RWPE2 (cell line): ENCODE measurements around the gene TCFL5.

Experiments
- ATAC-seq: fragments of 200-7000 bp; cut with Tn5 transposase; 3 replicates; pipeline ENCODE4 v1.9.1; 2021; ENCODE audit warnings: low read depth
- DNase-seq: peaks from one replicate; pipeline ENCODE4 v3.0.0-alpha.2; 2020; ENCODE audit warnings: low spot score
- H3K27ac ChIP-seq: fragments of 450-650 bp; 2 replicates; pipeline ENCODE4 v1.5.1; 2017; ENCODE audit warnings: mild to moderate bottlenecking; ENCODE audit not compliant: poor library complexity, severe bottlenecking
- H3K27me3 ChIP-seq: fragments of 250-450 bp; sonication (Bioruptor Pico); 2 replicates; pipeline ENCODE4 v1.5.1; 2021; ENCODE audit warnings: mild to moderate bottlenecking, moderate library complexity; ENCODE audit not compliant: insufficient read depth, poor library complexity, severe bottlenecking
- H3K36me3 ChIP-seq: fragments of 250-450 bp; sonication (Bioruptor Pico); 2 replicates; pipeline ENCODE4 v1.5.1; 2020; ENCODE audit warnings: low read depth, mild to moderate bottlenecking, moderate library complexity
- H3K4me1 ChIP-seq: fragments of 250-450 bp; sonication (Bioruptor Pico); 2 replicates; pipeline ENCODE4 v1.5.1; 2021; ENCODE audit warnings: mild to moderate bottlenecking, moderate library complexity; ENCODE audit not compliant: insufficient read depth, poor library complexity, severe bottlenecking
- H3K4me3 ChIP-seq: fragments of 250-450 bp; sonication (Bioruptor Pico); 2 replicates; pipeline ENCODE4 v1.5.1; 2021; ENCODE audit warnings: mild to moderate bottlenecking, moderate library complexity; ENCODE audit not compliant: severe bottlenecking
- H3K9me3 ChIP-seq: fragments of 250-450 bp; sonication (Bioruptor Pico); 2 replicates; pipeline ENCODE4 v1.5.1; 2021; ENCODE audit warnings: mild to moderate bottlenecking, moderate library complexity; ENCODE audit not compliant: severe bottlenecking
- TF ChIP-seq, protein P1 (sequence below): fragments of 450-650 bp; IDR thresholded peaks from one replicate; pipeline ENCODE4 v1.5.1; 2017; ENCODE audit warnings: mild to moderate bottlenecking, moderate library complexity; ENCODE audit not compliant: poor library complexity, severe bottlenecking

The TCFL5 gene

DNA sequence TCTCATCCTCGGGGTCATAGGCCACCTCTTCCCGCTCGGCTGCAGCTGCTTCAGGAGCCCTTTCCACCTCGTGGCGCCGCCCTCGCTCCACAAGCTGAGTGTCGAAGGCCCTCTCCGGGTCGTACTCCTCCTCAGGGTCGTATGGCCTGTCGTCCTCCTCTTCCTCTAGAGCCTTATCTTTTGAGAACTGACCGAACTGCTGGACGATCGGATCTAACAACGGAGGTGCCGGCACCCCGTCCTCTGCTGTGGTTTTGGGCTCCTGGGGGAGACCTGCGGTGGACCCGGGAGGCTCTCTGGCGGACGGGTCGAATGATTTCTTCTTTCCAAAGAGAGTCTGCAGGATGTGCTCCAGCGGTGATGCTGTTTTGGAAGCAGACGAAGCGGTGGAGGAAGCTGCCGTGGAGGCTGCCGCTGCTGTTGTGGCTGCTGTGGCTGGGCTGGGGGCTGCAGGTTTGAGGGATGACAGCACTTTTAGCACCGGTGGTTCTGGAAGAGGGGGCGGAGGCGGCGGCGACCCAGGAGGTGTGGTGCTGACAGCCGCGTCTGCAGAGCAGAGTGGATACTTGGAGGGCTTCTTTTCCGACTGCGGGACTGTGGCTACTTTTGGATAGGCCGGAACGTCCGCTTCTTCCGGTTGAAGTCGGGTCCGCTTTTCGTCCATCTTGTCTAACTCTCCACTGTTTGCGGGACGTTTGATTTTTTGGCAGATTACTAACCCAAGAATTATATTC, 20.2 kb upstream of the TCFL5 start:
- H3K36me3 ChIP-seq, result peaks cover 8% of the 10 kb centered on the region
- H3K27me3 ChIP-seq, result no peaks in the 10 kb centered on the region
- no peak for ATAC-seq
- DNase-seq, result no peak
- TF ChIP-seq, protein P1, sequence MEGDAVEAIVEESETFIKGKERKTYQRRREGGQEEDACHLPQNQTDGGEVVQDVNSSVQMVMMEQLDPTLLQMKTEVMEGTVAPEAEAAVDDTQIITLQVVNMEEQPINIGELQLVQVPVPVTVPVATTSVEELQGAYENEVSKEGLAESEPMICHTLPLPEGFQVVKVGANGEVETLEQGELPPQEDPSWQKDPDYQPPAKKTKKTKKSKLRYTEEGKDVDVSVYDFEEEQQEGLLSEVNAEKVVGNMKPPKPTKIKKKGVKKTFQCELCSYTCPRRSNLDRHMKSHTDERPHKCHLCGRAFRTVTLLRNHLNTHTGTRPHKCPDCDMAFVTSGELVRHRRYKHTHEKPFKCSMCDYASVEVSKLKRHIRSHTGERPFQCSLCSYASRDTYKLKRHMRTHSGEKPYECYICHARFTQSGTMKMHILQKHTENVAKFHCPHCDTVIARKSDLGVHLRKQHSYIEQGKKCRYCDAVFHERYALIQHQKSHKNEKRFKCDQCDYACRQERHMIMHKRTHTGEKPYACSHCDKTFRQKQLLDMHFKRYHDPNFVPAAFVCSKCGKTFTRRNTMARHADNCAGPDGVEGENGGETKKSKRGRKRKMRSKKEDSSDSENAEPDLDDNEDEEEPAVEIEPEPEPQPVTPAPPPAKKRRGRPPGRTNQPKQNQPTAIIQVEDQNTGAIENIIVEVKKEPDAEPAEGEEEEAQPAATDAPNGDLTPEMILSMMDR, result no peak
- H3K4me1 ChIP-seq, result no peaks in the 10 kb centered on the region
- H3K9me3 ChIP-seq, result no peaks in the 10 kb centered on the region
- H3K27ac ChIP-seq, result no peak overlapping the region
- H3K4me3 ChIP-seq, result no peak overlapping the region

DNA sequence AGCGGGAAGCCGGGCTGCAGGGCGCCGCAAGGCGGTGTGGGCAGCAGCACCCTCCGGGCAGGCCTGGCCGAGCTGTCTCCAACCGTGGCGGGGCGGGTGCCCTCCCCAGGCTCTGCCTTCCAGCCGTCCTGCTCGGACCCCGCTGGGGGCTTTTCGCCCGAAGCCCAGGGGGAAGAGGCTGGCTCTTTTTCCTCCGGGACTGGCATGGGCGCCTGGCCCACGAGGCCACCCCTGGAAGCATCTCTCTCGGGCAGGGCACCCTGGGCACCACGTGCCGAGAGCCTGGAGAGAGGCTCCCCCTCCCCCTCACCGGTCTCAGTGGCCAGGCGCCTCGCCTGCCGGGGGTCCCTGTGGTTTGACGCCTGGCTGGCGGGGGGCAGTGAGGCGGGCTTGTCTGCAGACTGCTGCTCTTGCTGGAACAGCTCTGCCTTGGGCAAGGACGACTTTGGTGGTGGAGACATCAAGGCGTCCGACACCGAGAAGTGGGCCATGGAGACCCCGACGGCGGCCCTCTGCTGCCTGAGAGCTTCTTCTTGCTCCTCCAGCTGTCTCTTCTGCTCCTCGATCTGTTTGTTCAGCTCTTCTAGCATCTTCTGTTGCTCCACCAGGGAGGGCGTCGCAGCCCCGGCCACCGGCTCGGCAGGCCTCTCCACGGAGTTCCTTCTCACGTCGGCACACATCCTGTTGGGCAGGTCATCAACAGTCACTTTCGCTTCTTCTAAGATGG, 19.5 kb upstream of the TCFL5 start:
- H3K9me3 ChIP-seq, result no peaks in the 10 kb centered on the region
- DNase-seq (peak; percentile 87), ATAC-seq (no peak)
- peaks cover under 1% of the 10 kb centered on the region for H3K4me1 ChIP-seq
- H3K36me3 ChIP-seq, result 0 out of 2 replicates have a peak, but pooled peaks cover 4% of the 10 kb centered on the region
- no peak overlapping the region for H3K4me3 ChIP-seq
- H3K27me3 ChIP-seq, result no peaks in the 10 kb centered on the region
- H3K27ac ChIP-seq, result no peak overlapping the region
- TF ChIP-seq, protein P1, result no peak

DNA sequence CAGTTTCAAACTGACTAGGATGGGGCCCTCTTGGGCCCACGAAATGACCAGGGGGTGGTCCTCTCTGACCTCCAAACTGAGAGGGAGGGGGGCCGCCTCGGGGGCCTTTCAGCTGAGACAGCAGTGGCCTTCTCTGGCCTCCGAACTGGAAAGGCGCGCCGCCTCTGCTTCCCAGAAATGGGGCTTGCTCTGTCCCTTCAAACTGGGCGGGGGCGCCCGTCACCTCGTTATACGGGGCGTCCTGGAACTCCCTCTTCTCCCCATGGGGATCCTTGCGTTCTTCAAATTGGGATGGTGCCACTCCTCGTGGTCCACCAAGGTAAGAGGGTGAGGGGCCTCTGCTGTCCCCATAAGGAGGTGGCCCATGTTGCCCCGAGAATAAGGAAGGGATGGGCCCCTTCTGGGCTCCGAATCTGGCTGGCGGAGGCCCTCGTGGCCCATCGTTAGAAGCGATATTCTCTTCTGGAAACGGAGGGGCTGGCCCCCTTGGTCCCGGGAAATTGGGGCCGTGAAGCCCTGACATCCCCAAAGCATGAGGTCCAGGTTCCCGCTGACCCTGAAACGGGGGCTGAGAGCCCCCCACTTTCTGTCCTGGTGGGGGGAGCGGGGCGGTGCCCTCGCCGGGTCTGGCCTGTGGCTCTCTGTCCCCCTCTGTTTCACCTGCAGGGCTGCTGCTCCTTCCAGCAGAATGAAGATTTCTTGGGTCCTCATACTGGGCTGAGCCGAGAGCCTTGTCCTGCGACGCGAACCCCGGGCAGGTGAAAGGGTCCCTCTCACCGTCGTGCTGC, 18.7 kb upstream of the TCFL5 start:
- no peak for ATAC-seq
- H3K4me3 ChIP-seq, result no peak overlapping the region
- DNase-seq, result peak; percentile 90
- H3K27me3 ChIP-seq, result no peaks in the 10 kb centered on the region
- H3K36me3 ChIP-seq, result 0 out of 2 replicates have a peak, but pooled peaks cover 4% of the 10 kb centered on the region
- no peaks in the 10 kb centered on the region for H3K9me3 ChIP-seq
- TF ChIP-seq, protein P1, result no peak
- H3K4me1 ChIP-seq, result peaks cover 6% of the 10 kb centered on the region
- no peak overlapping the region for H3K27ac ChIP-seq

DNA sequence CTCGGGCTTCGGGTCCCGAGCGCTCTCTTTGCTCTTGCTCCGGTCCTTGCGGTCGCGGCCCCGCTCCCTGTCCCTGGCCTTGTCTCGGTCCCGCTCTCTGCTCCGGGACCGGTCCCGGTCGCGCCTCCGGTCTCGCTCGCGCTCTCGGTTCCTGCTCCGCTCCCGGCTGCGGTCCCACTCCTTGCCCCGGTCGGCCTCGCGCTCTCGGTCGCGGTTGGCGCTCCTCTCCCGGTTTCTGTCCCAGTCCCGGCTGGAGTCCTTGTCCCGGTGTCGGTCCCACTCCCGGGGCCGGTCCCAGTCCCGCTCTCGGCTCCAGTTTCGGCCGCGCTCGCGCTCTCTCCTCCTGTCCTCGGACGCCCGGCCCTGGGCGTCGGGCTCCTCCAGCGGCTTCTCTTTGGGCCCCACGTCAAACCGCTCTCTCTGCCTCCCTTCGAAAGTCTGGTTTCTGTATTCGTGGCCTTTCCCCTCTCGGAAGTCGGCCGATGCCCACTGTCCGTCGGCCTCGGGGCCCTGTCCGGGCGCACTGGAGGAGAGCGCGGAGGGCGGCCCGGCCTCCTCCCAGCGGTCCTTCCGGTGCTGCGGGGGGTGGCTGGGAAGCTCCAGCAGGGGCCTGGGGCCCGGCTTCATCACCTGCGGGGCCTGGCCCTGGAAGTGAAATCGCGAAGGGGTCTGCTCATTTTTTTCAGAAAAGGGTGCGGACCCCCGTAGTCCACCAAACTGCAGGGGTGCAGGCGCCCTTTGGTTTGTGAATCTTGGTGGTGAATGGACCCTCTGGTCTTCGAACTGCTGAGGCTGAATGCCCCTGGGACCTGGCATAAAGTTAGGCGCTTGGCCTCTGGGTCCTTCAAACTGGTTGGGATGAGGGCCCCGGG, 17.9 kb upstream of the TCFL5 start:
- Histone ChIP-seq H3K4me1 (peaks cover 7% of the 10 kb centered on the region), H3K4me3 (no peak overlapping the region), H3K27me3 (no peaks in the 10 kb centered on the region), H3K9me3 (no peaks in the 10 kb centered on the region), H3K27ac (no peak overlapping the region), H3K36me3 (0 out of 2 replicates have a peak, but pooled peaks cover 4% of the 10 kb centered on the region)
- ATAC-seq (no peak), DNase-seq (peak; percentile 89)
- TF ChIP-seq, protein P1, result no peak
